B cell (primary cell): ENCODE results near the gene CSMD2. TPM values are rescaled to one million over a fixed set of nuclear protein-coding genes. Genes with fewer than 3 reads are reported as not detected.

Experiments used
- ATAC-seq: fragments of 200-7000 bp; cut with Tn5 transposase; one replicate; pipeline ENCODE4 v1.10.0; 2021; ENCODE audit warnings: low read depth, mild to moderate bottlenecking, moderate number of reproducible peaks, moderate library complexity
- CTCF ChIA-PET: fragments of 350-600 bp; sonication (Branson Sonifier 250); formaldehyde crosslinking; loops from one replicate; lab custom pipeline; 2021; ENCODE audit warnings: antibody characterized with exemption, inconsistent platforms; lab: Charles Lee
- POLR2A ChIA-PET: fragments of 350-600 bp; sonication (Branson Sonifier 250); formaldehyde crosslinking; loops from one replicate; lab custom pipeline; 2021; ENCODE audit warnings: antibody characterized with exemption; lab: Charles Lee
- DNase-seq: peaks from one replicate; pipeline ENCODE4 v3.0.0; 2013
- H2AFZ ChIP-seq: 2 replicates; pipeline ENCODE4 v1.6.1; 2012; ENCODE audit warnings: mild to moderate bottlenecking, low read depth, low read length; ENCODE audit not compliant: insufficient read depth, poor library complexity, severe bottlenecking
- H3K27ac ChIP-seq, 2 donors: 1 replicate in 1 of 2; 2 replicates in 1 of 2; pipeline ENCODE4 v1.5.1; 2012 to 2013; ENCODE audit warnings: low read length in 2 of 2, mild to moderate bottlenecking in 2 of 2, moderate library complexity in 1 of 2
- H3K27me3 ChIP-seq, 4 experiments: fragments of 200-600 bp in 1 of 4; sonication (generic) in 1 of 4; replicated peaks in 1 of 4; 1 replicate in 2 of 4; 2 replicates in 2 of 4; pipeline versions ENCODE4 v1.6.1 to v1.7.0; 2013 to 2016; ENCODE audit warnings: low read length in 3 of 4, mild to moderate bottlenecking in 2 of 4, mixed read lengths in 1 of 4, moderate library complexity in 1 of 4; ENCODE audit not compliant: insufficient read depth in 4 of 4, control insufficient read depth in 3 of 4; ENCODE audit errors: control extremely low read depth in 1 of 4
- H3K36me3 ChIP-seq, 2 experiments: replicated peaks in 1 of 2; 1 replicate in 1 of 2; 2 replicates in 1 of 2; pipeline versions ENCODE4 v1.6.1 to v1.7.1; 2013; ENCODE audit warnings: low read length in 1 of 2; ENCODE audit not compliant: insufficient read depth in 2 of 2, control insufficient read depth in 1 of 2; ENCODE audit errors: control extremely low read depth in 1 of 2, extremely low read depth in 1 of 2
- H3K4me1 ChIP-seq, 2 donors: fragments of 200-600 bp in 1 of 2; sonication (generic) in 1 of 2; 1 replicate in 1 of 2; 2 replicates in 1 of 2; pipeline versions ENCODE4 v1.5.1 to v1.6.1; 2013 to 2017; ENCODE audit warnings: low read length in 2 of 2; ENCODE audit not compliant: control insufficient read depth in 2 of 2, insufficient read depth in 2 of 2
- H3K4me2 ChIP-seq: replicated peaks from 2 replicates; pipeline ENCODE3; 2012; ENCODE audit warnings: mild to moderate bottlenecking, low read depth, low read length; ENCODE audit not compliant: poor library complexity, severe bottlenecking
- H3K4me3 ChIP-seq, 5 experiments: fragments of 200-600 bp in 1 of 5; sonication (generic) in 1 of 5; 1 replicate in 3 of 5; 2 replicates in 2 of 5; pipeline versions ENCODE4 v1.5.1 to v1.7.0; 2011 to 2016; ENCODE audit warnings: low read length in 4 of 5, mild to moderate bottlenecking in 4 of 5, low read depth in 2 of 5, control low read depth in 1 of 5, moderate library complexity in 1 of 5; ENCODE audit not compliant: insufficient read depth in 1 of 5; ENCODE audit errors: control extremely low read depth in 1 of 5, extremely low read depth in 1 of 5
- H3K79me2 ChIP-seq: fragments of 200-600 bp; sonication (generic); one replicate; pipeline ENCODE4 v1.6.0; 2016; ENCODE audit warnings: low read length; ENCODE audit not compliant: control insufficient read depth, insufficient read depth
- H3K9ac ChIP-seq: fragments of 200-600 bp; sonication (generic); 2 replicates; pipeline ENCODE4 v1.6.1; 2017; ENCODE audit warnings: mild to moderate bottlenecking, low read length, moderate library complexity
- H3K9me3 ChIP-seq, 3 donors: one replicate each; pipeline versions ENCODE4 v1.6.1 to v1.7.1; 2013; ENCODE audit warnings: low read length in 2 of 3; ENCODE audit not compliant: control insufficient read depth in 2 of 3, insufficient read depth in 1 of 3; ENCODE audit errors: control extremely low read depth in 1 of 3
- H4K20me1 ChIP-seq: 2 replicates; pipeline ENCODE4 v1.6.0; 2012; ENCODE audit warnings: mild to moderate bottlenecking, low read length; ENCODE audit not compliant: insufficient read depth, control insufficient read depth, poor library complexity, severe bottlenecking
- H3K27ac Mint-ChIP-seq: one replicate; pipeline ENCODE4 v1.8.0; 2021; ENCODE audit warnings: mixed read lengths
- H3K27me3 Mint-ChIP-seq: one replicate; pipeline ENCODE4 v1.8.0; 2021; ENCODE audit warnings: mixed read lengths
- H3K4me1 Mint-ChIP-seq: one replicate; pipeline ENCODE4 v1.8.0; 2021; ENCODE audit warnings: mixed read lengths
- H3K4me3 Mint-ChIP-seq: one replicate; pipeline ENCODE4 v1.8.0; 2021; ENCODE audit warnings: mixed read lengths
- H3K9me3 Mint-ChIP-seq: one replicate; pipeline ENCODE4 v1.8.0; 2022; ENCODE audit warnings: mixed read lengths; ENCODE audit not compliant: insufficient read depth
- EZH2 ChIP-seq: IDR thresholded peaks from 2 replicates; pipeline ENCODE4 v1.6.1; 2012; ENCODE audit warnings: borderline replicate concordance, low read depth, mild to moderate bottlenecking, moderate library complexity, low read length; ENCODE audit not compliant: insufficient read depth, poor library complexity, severe bottlenecking
- WGBS: methylation state at CpG from one replicate; pipeline ENCODE4 v1.1.5; 2013; ENCODE audit warnings: missing lambda C conversion rate; ENCODE audit not compliant: insufficient coverage; 5-methylcytosine and 5-hydroxymethylcytosine counted together
- intact Hi-C: fragments of 100-400 bp; cut with micrococcal nuclease; formaldehyde crosslinking; loops from one replicate; pipeline ENCODE4 v1.10.0; 2022
- polyA plus RNA-seq: library from polyadenylated mRNA; depleted of rRNA; stranded (reverse); fragments of >200 nt; gene quantifications from 2 replicates; pipeline ENCODE4 v1.2.3, GENCODE V29; 2012
- total RNA-seq, 2 donors: library from RNA; stranded (reverse); fragments of 120-200 nt in 1 of 2; gene quantifications; 1 replicate in 1 of 2; 2 replicates in 1 of 2; pipeline versions ENCODE4 v1.2.3 to v1.2.4, GENCODE V29; 2013 to 2022
- TF ChIP-seq, protein P1 (sequence below): fragments of 200-600 bp; IDR thresholded peaks from one replicate; pipeline ENCODE4 v1.8.0; 2022; ENCODE audit warnings: antibody characterized with exemption, mild to moderate bottlenecking

Gene CSMD2
- total and polyA plus RNA-seq, 2 donors (not counting 1 experiment from before 2014, with no cell fraction given): not detected

DNA sequence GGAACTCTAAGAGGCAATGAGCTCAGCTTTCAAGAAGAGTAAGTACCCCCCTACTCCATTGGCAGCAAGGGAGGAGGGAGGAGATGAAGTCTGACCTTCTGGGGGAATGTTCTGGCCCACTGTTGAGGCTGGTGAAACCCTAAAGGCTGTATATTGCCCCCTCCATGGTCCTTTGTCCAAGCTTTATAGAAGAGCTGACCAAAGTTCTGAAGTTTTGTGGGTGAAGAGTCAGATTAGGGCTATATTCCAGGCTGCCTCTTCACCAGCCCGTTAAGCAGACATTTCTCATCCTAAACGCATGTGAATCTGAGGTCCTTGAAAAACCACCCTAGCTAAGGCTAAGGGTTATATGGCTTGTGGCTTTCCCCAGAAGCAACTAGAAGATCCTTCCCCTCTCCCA is 13.0 kb upstream of the CSMD2 start:
- ATAC-seq (no peak), DNase-seq (no peak)
- no peaks in the 10 kb centered on the region for H3K79me2 ChIP-seq
- H2AFZ ChIP-seq: no peak overlapping the region
- peaks cover 30% of the 10 kb centered on the region for H3K27me3 Mint-ChIP-seq
- H3K36me3 ChIP-seq: no peaks in the 10 kb centered on the region
- no peaks in the 10 kb centered on the region for H3K9me3 Mint-ChIP-seq
- no peak overlapping the region for H3K9ac ChIP-seq
- no peaks in the 10 kb centered on the region for H4K20me1 ChIP-seq
- TF ChIP-seq, protein P1, sequence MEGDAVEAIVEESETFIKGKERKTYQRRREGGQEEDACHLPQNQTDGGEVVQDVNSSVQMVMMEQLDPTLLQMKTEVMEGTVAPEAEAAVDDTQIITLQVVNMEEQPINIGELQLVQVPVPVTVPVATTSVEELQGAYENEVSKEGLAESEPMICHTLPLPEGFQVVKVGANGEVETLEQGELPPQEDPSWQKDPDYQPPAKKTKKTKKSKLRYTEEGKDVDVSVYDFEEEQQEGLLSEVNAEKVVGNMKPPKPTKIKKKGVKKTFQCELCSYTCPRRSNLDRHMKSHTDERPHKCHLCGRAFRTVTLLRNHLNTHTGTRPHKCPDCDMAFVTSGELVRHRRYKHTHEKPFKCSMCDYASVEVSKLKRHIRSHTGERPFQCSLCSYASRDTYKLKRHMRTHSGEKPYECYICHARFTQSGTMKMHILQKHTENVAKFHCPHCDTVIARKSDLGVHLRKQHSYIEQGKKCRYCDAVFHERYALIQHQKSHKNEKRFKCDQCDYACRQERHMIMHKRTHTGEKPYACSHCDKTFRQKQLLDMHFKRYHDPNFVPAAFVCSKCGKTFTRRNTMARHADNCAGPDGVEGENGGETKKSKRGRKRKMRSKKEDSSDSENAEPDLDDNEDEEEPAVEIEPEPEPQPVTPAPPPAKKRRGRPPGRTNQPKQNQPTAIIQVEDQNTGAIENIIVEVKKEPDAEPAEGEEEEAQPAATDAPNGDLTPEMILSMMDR: no peak
- TF ChIP-seq EZH2: no peak
- peaks cover 0 to 4% (median 0%) of the 10 kb centered on the region in 3 donors for H3K9me3 ChIP-seq
- no peak overlapping the region for H3K27ac ChIP-seq
- no CpG with 5 or more reads among the region's 2 CpGs for WGBS
- no peak overlapping the region for H3K4me3 Mint-ChIP-seq
- POLR2A ChIA-PET: no interaction called here
- intact Hi-C loops: no loop called here
- H3K4me1 Mint-ChIP-seq: no peaks in the 10 kb centered on the region
- no peak overlapping the region for H3K4me3 ChIP-seq
- H3K27ac Mint-ChIP-seq: no peak overlapping the region
- H3K4me2 ChIP-seq: no peak overlapping the region
- peaks cover 0 to 32% (median 9%) of the 10 kb centered on the region in 4 experiments for H3K27me3 ChIP-seq
- CTCF ChIA-PET: no interaction called here
- H3K4me1 ChIP-seq: no peaks in the 10 kb centered on the region

DNA sequence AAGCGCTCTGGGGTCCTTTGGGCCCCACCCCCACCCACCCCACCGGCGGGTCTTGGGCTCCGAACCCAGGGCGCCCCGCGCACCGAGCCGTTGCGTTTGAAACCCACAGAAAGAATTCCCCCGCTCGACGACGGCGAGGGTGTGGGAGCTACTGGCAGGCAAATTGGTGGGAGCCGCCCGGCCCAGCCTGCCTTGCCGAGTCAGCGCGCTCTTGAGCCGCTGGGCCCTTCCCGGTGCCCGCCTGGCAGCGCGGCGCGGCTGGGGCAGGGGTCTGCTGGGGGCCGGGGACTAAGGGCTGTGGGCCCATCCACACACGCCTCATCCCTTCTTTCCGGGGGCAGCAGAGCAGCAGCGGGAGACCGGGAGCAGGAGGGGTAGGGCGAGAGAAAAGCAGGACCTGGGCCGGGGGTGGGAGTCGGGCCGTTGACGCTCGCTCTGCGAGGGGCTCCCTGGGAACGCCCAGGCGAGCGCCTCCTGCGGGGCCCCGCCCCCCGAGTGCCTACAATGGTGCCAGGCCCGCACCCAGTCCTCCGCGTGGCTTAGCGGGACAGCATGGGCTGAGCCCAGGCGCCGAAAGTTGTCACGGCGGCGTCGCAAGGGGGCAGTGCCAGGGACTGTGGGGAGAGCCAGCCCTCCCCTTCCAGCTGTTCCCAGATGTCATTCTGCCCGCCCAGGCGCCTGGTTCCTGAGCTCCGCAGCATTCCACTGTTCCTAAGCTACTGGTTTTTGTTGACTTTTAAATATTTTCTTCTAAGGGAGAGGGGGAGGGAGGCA is 12.0 kb upstream of the CSMD2 start, which contains the start of gene C1orf94:
Gene C1orf94, plus strand, starts transcription at position 78 of the 774 bp plus-strand sequence. CDS start 883 bp downstream, outside the sequence.
- H3K27me3 ChIP-seq: peaks cover 0 to 32% (median 9%) of the 10 kb centered on the region in 4 experiments
- no peak within 1 kb of the TSS for H3K4me2 ChIP-seq
- H4K20me1 ChIP-seq: no peaks in the 10 kb centered on the region
- Mint-ChIP-seq H3K4me3 (no peak within 1 kb of the TSS), H3K27me3 (peaks cover 35% of the 10 kb centered on the region), H3K4me1 (no peaks in the 10 kb centered on the region), H3K27ac (no peak within 1 kb of the TSS), H3K9me3 (no peaks in the 10 kb centered on the region)
- H3K27ac ChIP-seq: no peak within 1 kb of the TSS
- intact Hi-C loops: no loop called here
- H3K9ac ChIP-seq: no peak within 1 kb of the TSS
- H3K9me3 ChIP-seq: peaks cover 0 to 4% (median 0%) of the 10 kb centered on the region in 3 donors
- no peak for ATAC-seq
- DNase-seq: no peak
- H2AFZ ChIP-seq: no peak within 1 kb of the TSS
- TF ChIP-seq, protein P1: no peak
- TF ChIP-seq EZH2: no peak
- H3K4me1 ChIP-seq: no peaks in the 10 kb centered on the region
- ChIA-PET POLR2A (no interaction called here), CTCF (no interaction called here)
- H3K36me3 ChIP-seq: no peaks in the 10 kb centered on the region
- 17% methylated on average over 45 of the region's 58 CpGs for WGBS
- no peak within 1 kb of the TSS for H3K4me3 ChIP-seq
- no peaks in the 10 kb centered on the region for H3K79me2 ChIP-seq
